ENCODE results near the gene MS4A5.
"Not testable (repeated sequence)": the region's sequence is repeated elsewhere in the genome, so short reads cannot be mapped to it uniquely, and the experiment has no call there.

The MS4A5 gene, protein sequence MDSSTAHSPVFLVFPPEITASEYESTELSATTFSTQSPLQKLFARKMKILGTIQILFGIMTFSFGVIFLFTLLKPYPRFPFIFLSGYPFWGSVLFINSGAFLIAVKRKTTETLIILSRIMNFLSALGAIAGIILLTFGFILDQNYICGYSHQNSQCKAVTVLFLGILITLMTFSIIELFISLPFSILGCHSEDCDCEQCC

DNA sequence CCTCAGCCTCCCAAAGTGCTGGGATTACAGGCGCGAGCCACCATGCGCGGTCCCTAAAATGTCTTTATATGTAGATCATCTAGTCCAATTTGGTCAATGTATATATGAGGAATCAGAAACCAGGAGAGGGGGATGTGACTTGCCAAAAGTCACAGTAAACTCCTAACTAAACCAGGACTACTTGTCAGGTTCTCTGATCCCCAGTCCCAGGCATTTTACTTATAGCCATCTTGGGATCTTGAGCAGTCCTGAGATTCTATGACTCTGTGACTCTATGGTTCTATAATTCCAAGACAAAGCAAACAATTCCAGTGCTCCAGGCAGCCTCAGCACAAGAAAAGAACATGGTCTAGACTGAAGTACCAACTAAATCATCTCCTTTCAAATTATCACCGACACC, at the start of gene MS4A5:
Gene MS4A5, plus strand, starts transcription at position 301 of the 400 bp plus-strand sequence. CDS start 103 bp downstream, outside the sequence.
- DNase-seq, result no peak

DNA sequence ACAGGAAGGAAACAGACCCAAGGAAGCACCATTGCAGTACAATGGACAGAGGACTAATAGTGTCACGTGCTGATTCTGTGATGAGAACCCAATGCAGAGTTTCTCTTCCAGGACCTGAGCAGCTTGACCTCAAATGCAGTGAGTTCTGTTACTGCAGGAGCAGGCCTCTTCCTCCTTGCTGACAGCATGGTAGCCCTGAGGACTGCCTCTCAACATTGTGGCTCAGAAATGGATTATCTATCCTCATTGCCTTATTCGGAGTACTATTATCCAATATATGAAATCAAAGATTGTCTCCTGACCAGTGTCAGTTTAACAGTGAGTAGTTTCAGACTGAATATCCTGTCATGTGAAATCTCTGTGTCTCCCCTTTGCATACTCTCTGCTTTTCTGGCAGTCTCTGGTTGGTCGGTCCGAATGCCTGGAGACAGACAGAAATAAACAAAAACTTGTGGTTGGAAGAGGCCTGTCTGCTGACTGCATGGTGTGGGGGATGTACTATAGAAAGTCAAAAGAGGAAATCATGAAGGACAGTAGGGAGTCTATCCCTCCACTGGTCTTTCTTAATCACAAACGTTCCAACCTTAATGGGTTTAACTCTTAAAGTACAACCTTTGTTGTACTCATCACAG, 40.0 kb upstream of the MS4A5 start:
- DNase-seq, result no peak

DNA sequence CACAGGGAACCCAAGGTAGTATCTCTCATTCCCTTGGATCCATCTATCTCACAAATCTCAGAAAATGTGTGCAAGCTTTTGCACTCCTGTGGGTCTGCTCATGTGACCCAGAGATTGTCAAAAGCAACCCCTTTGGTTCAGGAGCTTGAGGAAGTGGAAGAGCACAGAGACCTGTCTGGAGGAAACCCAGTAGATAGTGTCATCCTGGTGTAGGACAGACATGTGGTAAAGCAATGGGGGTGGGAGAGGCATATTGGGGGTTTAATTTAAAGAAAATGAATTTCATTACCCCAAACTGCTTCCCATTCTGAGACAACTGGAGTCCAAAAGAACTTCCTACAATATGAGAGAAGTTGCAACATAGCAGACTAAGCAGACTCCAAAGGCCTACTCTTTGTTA, 39.0 kb upstream of the MS4A5 start:
- DNase-seq, result no peak

DNA sequence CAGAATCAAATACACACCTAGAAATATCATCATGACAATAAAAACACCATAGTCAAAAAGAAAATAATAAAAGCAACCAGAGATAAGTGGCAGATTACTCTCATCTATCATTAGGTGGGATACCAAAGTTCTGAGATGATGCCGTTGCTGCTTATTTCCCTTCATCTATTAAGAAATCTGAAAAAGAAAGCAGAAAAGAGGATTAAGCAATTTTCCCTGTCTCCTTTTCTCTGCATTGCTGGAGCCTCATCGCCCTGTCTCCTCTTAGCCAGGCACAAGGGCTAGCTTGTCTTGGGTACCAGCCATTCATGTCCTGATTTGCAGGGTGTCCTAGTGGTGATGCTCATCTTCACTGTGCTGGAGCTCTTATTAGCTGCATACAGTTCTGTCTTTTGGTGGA, 37.0 kb upstream of the MS4A5 start:
- no peak for DNase-seq

DNA sequence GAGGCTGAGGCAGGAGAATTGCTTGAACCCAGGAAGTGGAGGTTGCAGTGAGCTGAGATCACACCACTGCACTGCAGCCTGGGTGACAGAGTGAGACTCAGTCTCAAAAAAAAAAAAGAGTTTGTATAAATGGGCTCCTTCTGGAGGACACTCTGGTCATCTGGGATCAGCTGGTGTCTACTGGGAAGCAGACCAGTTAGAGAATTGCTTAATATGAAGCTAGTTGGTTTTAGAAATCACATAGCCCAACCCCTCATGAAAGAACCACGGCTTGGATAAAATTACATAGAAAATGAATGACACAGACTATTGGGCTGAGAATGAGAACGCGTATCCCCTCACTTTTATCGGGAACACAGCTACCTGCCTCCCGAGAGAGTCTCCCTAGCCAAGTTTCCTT, 36.4 kb upstream of the MS4A5 start:
- DNase-seq, result no peak

DNA sequence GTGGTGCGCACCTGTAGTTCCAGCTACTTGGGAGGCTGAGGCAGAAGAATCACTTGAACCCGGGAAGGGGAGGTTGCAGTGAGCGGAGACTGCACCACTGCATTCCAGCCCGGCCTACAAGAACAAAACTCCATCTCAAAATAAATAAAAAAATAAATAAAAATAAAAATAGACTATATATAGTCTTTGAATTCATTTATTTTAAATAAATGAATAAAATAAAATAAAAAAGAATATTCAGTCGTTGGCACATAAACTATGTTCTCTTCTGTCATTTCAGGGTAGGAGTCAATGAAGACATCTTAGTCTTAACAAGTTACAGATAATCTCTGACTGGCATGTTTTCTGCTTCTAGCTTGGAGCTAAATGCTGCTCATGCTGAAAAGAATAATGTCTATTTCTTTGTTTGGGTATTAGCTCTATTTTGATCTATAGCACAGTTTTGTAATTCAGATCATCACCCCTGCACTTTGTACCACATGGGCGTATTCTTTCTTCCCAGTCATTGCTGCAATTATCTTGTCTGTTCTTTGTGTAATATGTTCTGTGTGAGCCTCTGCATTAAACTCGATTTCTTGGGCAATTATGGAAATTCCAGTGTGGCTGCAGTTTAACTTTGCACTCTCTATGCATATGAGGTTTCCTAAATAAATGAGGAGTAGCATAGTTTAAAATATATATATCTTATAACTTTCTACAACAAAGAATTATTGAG, 34.5 kb upstream of the MS4A5 start:
- no peak for DNase-seq

DNA sequence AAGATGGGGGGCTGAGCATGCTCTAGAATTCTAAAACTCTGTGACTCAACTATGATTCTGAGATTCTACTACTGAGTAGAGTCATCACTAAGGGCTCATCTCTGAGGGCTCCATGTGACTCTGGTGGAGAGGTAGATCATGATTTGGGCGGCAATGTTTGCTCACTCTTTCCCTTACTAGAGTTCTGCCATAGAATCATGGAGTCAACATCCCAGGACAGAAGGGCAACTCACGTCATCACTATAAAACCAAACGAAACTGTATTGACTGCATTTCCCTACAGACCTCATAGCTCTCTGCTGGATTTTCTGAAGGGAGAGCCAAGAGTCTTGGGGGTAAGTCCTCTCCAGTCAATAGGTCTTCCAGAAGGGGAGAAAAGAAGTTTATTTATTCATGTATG, 33.0 kb upstream of the MS4A5 start, which contains the start of gene MS4A14:
Gene MS4A14, plus strand, starts transcription at position 78 of the 400 bp plus-strand sequence. Its CDS starts 120 bp downstream, at position 198.
- no peak for DNase-seq

DNA sequence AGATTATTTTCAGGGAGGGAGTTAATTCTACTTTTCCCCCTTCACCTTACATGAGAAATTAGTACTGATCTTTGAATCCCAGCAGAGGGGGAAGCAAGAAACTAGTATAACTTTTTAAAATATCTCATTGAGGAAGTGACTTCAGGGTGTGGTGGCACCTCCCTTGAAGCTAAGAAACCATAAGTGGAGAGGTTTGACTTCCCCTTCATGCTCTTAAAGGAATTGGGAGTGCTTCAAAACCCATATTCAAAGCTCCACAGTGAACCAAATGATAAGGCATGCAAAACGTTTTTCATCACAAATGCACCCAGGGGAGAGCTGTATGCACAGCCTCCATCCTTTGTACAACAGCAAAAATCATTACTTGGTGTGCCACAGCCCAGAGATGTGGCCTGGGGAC, 32.6 kb upstream of the MS4A5 start:
- no peak for DNase-seq

DNA sequence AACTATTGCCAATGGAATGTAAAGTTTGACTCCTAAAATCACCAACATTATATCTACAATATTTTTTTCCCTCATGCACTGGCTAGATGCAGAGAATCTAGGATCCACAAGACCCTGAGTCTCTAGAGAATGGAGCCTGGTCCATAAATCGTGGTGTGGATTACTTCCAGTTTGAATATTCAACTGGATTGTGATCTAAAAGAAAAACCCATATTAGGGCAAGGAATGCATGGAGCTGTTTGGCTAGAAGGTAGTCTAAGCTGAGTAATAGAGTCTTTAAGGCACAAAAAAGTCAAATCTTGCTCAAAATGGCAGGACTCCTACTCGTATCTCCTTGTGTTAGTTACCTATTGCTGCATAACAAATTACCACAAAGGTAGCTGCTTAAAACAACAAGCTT, 9.4 kb upstream of the MS4A5 start:
- DNase-seq, result no peak

DNA sequence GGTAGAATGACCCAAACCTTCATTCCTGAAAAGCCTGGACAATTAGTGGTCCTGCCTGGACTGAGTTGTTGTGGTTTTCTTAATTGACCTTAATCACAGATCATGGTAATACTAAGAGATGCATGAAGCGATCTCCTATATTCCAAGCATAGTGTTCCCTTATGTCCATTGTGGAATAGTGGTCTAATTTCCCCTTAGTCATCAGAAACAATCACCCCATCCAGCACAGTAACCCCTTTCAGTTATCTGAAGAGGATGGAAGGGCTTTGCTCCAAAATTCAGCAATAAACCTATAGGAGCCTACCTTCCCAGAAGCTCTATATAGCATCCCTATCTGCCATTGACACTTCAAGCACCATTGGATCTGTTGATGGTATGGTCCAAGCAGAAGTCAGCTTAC, 6.8 kb upstream of the MS4A5 start:
- DNase-seq, result no peak

DNA sequence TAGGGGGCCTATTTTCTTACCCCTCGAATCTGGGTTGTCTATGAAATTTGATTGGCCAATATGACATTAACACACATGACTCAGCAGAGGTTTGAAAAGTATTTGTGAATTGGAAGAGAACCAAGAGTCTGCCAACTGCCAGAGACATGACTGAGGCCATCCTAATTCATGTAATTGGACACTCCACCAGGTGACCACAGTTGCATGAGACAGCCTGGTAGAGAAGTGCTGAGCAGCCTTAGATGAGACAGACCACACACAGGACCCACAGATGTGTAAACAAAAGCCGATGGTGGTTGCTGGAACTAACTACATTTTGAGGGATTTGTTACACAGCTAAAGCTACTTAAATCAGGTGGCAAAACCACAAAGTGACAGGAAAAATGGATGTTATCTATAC, 855 bp upstream of the MS4A5 start:
- peak; percentile 67 for DNase-seq

DNA sequence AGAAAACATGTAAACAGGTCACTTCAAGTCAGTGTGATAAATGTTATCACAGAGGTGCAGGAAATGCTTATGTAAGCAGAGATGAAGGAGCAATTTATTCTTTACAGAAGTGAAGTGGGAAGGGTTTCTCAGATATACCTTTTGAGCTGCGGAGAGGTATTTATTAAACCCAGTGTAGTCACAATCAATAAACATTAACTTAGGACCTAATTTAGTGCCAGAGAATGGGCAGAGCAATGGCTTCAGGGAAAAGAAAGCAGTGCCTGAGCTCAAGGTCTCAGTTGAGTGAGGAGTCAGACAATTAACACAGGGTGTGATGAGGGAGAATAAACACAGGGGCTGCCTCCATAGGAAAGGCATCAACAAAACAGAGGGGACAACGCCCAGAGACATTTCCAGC, 1.9 kb downstream of the MS4A5 start:
- no peak for DNase-seq

DNA sequence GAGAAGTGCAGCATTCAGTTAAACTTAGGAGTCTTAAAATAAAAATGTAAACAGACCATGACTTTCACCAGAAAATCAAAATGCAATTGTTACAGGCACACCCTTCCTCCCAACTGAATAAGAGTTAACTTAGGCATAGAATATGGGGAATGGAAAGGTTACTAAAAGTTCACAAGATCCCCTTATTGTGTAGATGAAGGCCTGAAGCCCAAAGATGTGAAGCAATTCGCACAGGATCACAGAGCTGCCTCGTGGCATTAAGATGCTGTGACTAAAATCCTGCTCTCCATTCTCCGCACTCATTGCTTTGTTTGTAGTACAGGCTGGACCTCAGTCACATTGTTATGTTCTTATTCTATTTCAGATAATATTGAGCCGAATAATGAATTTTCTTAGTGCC, 4.0 kb downstream of the MS4A5 start:
- DNase-seq, result no peak

DNA sequence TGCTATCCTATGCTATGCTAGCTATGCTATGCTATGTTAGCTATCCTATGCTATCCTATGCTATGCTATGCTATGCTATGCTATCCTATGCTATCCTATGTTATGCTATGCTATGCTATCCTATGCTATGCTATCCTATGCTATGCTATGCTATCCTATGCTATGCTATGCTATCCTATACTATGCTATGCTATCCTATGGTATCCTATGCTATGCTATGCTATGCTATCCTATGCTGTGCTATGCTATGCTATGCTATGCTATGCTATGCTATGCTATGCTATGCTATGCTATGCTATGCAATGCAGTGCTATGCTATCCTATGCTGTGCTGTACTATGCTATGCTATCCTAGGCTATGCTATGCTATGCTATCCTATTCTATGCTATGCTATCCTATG, 17.7 kb downstream of the MS4A5 start:
- DNase-seq, result no peak

DNA sequence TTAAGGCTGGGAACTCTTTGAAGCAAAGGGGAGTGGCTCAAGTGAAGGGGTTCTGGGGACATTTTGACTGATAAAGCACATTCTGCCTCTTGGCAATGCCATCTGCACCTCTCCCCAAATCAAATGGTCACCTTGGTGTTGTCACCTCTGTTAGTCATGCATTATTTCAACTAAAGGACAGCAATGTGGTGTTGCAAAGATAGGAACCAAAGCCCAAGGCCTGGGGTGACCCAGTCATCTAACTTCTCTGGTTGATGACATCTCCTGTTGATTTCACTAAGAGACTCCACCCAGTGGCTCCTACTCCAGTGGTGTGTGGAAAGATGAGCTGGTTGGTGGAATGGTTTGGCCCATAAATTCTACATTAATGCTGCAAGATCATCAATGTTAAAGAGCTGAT, 18.5 kb downstream of the MS4A5 start:
- DNase-seq, result no peak

DNA sequence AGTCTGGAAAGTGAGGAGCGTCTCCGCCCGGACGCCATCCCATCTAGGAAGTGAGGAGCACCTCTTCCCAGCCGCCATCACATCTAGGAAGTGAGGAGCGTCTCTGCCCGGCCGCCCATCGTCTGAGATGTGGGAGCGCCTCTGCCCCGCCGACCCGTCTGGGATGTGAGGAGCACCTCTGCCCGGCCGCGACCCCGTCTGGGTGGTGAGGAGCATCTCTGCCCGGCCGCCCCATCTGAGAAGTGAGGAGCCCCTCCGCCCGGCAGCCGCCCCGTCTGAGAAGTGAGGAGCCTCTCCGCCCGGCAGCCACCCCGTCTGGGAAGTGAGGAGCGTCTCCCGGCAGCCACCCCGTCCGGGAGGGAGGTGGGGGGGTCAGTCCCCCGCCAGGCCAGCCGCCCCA, 21.8 kb downstream of the MS4A5 start:
- not testable (repeated sequence) for DNase-seq

DNA sequence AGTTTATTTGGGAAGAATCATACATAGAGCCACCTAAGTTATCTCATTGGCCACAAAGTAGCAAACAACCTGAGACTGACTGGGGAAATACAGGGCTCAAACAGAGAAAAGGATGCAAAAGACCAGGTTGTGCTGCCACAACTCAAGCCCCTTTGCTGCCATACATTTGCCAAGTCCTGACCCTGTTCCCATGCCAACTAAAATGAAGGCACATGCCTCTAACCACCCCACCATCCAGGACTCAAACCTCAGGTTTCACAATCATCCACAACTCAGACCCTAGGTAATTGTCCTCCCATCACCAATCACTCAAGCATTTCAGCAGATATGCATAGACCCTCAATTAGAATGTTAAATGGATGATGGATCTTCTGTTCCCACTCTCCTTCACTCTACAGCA, 24.8 kb downstream of the MS4A5 start:
- DNase-seq, result no peak

DNA sequence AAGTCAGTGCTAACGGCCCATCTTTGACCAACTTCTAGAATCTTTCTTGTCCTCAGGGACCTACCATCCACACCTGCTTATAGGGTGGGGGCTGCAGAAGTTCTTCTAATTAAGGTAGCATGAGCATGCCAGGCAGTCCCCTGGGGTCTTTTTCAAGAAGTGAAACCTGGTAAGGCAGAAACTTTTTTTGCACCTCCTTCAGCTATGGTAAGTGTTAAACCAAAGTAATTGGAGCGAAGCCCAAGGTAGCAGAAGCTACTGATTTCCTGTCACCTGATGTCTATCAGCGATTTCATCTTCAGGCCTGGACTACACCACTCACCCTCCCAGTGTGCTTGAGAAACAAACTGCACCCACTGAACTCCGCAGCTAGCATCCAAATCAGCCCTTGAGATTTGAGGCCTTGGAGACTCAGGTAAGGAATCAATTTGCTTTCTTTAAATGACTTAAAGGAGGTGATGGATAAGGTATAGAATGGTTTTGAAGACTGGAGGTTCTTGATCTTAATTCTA, 26.2 kb downstream of the MS4A5 start, which contains the start of gene MS4A1:
Gene MS4A1, plus strand, starts transcription at position 317 of the 512 bp plus-strand sequence. CDS start 6,528 bp downstream, outside the sequence.
- DNase-seq, result no peak

DNA sequence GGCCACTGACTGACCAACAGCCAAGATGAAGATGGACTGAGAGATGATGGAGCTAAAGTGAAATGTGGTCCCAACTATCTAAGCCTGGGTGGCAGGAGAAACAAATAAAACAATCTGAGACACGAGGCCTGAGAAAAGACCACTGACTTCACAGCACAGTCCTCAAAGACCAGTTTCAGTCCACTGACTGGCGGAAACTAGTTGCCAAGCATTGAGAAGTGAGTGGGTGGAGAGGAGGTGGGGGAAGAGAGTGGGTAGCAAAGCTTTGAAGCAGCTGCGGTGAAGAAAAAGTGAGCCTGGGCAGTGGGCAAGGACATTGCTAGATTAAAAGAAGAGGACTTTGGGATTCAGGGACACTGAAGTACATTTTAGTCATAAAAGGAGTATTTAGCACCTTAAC, 28.2 kb downstream of the MS4A5 start:
- DNase-seq, result no peak

DNA sequence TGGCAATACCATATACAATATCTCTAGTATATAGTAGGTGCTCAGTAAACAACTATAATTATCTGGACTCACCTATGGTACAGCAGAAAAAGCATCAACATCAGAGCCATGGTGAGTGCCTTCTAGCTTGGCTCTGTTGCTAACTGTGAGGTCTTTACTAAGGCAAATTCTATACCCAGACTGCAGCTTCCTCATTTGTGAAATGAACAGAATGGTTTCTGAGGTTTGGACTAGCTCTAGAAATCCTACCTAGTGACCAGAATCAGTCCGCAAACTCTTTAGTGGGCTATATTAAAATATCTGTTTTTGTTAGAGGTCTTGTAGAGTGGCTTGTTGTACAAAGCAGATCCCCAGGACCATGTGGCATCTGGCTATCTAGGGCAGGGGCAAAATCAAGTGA, 30.0 kb downstream of the MS4A5 start:
- DNase-seq, result no peak

DNA sequence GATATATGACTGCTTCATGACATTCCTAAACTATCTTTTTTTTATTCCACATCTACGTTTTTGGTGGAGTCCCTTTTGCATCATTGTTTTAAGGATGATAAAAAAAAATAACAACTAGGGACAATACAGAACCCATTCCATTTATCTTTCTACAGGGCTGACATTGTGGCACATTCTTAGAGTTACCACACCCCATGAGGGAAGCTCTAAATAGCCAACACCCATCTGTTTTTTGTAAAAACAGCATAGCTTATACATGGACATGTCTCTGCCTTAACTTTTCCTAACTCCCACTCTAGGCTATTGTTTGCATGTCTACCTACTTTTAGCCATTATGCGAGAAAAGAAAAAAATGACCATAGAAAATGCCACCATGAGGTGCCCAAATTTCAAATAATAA, 39.5 kb downstream of the MS4A5 start:
- DNase-seq, result no peak

DNA sequence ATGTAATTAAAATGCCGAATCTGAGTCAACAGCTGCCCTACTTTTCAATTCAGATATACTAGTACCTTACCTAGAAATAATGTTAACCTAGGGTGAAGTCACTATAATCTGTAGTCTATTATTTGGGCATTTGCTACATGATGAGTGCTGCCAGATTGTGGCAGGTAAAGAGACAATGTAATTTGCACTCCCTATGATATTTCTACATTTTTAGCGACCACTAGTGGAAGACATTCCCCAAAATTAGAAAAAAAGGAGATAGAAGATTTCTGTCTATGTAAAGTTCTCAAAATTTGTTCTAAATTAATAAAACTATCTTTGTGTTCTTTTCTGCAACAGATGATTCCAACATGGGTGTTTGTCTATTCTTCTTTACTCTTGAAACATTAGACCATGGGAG, 40.4 kb downstream of the MS4A5 start:
- DNase-seq, result no peak

DNA sequence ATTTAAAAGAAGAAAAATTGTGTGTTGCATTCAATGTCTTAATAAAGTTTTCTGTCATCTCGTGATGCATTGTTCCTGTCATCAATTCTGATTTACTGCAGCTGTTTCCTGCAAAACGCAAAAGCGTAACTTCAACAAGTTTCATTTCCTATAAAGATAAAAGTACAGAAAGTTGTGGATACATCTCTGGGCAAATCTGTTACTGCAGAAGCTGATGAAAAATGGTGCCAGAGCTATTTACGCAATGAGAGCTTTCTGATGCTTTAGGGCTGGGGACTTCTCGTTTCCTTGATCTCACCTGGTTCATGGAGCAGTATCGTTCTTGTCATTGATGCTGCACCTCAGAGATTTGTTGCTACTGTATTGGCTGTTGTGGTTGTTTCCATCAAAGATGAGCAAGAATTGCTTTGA, 47.7 kb downstream of the MS4A5 start:
- no peak for DNase-seq

DNA sequence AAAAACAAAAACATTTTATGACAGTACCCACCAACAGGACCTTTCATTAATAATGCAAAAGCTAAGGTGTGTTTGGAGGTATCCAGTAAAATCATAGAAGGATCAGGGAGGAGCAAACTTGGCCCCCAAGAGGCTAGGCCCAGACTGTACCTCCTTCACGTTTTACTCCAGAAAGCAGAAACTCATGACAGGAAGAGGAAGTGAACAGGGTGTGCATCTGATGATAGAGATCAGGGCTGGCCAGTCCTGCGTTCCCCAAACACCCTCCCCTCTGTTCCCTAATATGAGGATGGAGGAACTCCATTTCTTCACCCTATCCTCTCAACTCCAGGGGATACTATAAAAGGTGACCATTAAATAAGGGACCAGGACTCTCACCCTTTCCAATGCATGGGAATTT, 53.0 kb downstream of the MS4A5 start:
- no peak for DNase-seq
